Nephron (organoid): ENCODE measurements around the gene MGRN1.

Source experiments
- H3K27ac Mint-ChIP-seq, 3 experiments: 2 replicates each; pipeline ENCODE4 v1.8.0; 2020; ENCODE audit warnings: mixed read lengths in 3 of 3, mild to moderate bottlenecking in 2 of 3, moderate library complexity in 1 of 3
- H3K27me3 Mint-ChIP-seq: 2 replicates; pipeline ENCODE4 v1.8.0; 2021; ENCODE audit warnings: low read depth, mild to moderate bottlenecking, moderate library complexity, mixed read lengths
- H3K36me3 Mint-ChIP-seq: 2 replicates; pipeline ENCODE4 v1.8.0; 2020; ENCODE audit warnings: low read depth, mixed read lengths
- H3K4me1 Mint-ChIP-seq: 2 replicates; pipeline ENCODE4 v1.8.0; 2020; ENCODE audit warnings: mixed read lengths
- H3K4me3 Mint-ChIP-seq, 3 experiments: 2 replicates each; pipeline ENCODE4 v1.8.0; 2020; ENCODE audit warnings: mild to moderate bottlenecking in 3 of 3, mixed read lengths in 3 of 3, moderate library complexity in 2 of 3
- H3K9me3 Mint-ChIP-seq: 2 replicates; pipeline ENCODE4 v1.8.0; 2020; ENCODE audit warnings: mixed read lengths
- TF ChIP-seq, protein P1 (sequence below), 3 experiments: fragments of 200-600 bp; sonication (generic); IDR thresholded peaks; one replicate each; pipeline ENCODE4 v1.5.0; 2021; ENCODE audit warnings: antibody characterized with exemption in 3 of 3; ENCODE audit not compliant: unreplicated experiment in 3 of 3

MGRN1 gene

DNA sequence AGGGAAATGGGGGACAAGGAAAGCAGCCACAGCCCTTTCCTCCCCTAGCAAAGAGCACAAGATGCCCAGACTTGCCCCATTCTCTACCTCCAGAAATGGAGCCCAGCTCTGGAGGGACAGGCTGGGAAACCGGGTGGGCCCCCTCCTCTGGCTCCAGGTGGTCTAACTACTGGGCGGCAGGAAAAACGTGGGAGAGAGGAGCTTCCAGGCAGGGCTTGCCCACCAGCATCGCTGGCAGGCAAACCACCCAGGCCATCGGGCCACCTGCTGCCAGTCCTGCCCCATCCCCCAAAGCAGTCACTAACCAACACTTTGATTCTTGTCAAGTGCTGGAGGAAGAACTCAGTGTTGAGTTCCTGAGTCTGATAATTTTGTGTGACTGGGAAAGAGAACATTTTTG lies 93.8 kb downstream of the MGRN1 start:
- TF ChIP-seq, protein P1, sequence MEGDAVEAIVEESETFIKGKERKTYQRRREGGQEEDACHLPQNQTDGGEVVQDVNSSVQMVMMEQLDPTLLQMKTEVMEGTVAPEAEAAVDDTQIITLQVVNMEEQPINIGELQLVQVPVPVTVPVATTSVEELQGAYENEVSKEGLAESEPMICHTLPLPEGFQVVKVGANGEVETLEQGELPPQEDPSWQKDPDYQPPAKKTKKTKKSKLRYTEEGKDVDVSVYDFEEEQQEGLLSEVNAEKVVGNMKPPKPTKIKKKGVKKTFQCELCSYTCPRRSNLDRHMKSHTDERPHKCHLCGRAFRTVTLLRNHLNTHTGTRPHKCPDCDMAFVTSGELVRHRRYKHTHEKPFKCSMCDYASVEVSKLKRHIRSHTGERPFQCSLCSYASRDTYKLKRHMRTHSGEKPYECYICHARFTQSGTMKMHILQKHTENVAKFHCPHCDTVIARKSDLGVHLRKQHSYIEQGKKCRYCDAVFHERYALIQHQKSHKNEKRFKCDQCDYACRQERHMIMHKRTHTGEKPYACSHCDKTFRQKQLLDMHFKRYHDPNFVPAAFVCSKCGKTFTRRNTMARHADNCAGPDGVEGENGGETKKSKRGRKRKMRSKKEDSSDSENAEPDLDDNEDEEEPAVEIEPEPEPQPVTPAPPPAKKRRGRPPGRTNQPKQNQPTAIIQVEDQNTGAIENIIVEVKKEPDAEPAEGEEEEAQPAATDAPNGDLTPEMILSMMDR (IDR thresholded peaks at IDR 0.05; ENCODE audit: unreplicated experiment in 3 of 3) = no peak
- Mint-ChIP-seq H3K4me3 (no peak overlapping the region), H3K4me1 (no peaks in the 10 kb centered on the region), H3K9me3 (no peaks in the 10 kb centered on the region), H3K36me3 (peaks cover 33% of the 10 kb centered on the region), H3K27ac (no peak overlapping the region), H3K27me3 (no peaks in the 10 kb centered on the region)

DNA sequence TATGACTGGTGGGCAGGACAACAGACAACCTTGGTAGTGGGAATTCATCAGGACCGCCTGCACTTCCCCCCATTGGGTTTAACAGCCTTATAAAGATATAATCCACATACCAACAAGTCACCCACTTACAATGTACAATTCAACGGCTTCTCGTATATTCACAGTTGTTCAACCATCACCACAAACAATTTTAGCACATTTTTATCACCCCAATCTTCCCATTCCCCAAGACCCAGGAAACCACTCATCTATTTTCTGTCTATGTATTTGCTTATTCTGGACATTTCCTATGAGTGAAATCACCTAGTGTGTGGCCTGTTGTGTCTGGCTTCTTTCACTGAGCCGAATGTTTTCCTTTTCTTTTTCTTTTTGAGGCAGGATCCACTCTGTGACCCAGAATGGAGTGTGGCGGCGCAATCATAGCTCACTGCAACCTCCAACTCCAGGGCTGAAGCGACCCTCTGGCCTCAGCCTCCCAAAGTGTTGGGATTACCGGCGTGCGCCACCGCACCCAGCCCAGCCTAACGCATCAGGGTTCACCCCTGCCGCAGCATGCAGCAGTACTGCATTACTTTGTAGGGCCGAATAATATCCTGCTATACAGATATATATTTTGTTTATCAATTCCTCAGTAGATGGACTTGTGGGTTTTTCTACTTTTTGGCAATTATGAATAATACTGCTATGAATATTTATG lies 98.6 kb downstream of the MGRN1 start:
- H3K27ac Mint-ChIP-seq = no peak overlapping the region
- H3K9me3 Mint-ChIP-seq = no peaks in the 10 kb centered on the region
- H3K36me3 Mint-ChIP-seq = peaks cover 27% of the 10 kb centered on the region
- TF ChIP-seq, protein P1 (IDR thresholded peaks at IDR 0.05; ENCODE audit: unreplicated experiment in 3 of 3) = no peak
- no peak overlapping the region for H3K4me3 Mint-ChIP-seq
- H3K4me1 Mint-ChIP-seq = peaks cover 8% of the 10 kb centered on the region
- H3K27me3 Mint-ChIP-seq = no peaks in the 10 kb centered on the region

DNA sequence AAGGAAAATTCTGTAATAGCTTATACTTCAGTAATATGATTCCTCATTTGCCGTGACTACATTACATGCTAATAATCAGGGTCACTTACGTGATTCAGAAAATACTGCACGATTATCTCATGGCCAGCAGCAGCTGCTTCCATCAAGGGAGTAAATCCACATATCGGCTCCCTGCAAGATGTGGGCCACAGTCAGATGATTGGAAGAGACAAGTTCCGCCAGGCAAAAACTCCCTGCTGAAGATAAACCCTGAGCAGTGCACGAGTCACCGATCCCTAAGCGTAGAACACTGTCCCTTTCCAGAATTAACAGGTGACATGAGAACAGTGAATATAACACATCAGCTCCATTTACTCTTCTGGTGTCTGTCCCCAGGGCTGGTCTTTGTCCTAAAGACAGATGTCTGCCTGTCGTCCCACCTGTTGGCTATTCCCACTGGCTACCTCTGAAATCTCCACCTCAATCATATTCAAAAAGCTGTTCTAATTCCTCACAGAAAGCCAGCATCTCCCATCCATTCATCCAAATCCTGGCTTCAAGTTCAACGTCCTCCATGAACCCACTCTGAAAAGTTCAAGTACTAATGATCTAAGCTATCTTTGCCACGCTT lies 100.1 kb downstream of the MGRN1 start:
- TF ChIP-seq, protein P1 (IDR thresholded peaks at IDR 0.05; ENCODE audit: unreplicated experiment in 3 of 3) = no peak
- no peak overlapping the region for H3K4me3 Mint-ChIP-seq
- no peaks in the 10 kb centered on the region for H3K27me3 Mint-ChIP-seq
- peaks cover 31% of the 10 kb centered on the region for H3K36me3 Mint-ChIP-seq
- peaks cover 8% of the 10 kb centered on the region for H3K4me1 Mint-ChIP-seq
- H3K9me3 Mint-ChIP-seq = no peaks in the 10 kb centered on the region
- H3K27ac Mint-ChIP-seq = no peak overlapping the region

DNA sequence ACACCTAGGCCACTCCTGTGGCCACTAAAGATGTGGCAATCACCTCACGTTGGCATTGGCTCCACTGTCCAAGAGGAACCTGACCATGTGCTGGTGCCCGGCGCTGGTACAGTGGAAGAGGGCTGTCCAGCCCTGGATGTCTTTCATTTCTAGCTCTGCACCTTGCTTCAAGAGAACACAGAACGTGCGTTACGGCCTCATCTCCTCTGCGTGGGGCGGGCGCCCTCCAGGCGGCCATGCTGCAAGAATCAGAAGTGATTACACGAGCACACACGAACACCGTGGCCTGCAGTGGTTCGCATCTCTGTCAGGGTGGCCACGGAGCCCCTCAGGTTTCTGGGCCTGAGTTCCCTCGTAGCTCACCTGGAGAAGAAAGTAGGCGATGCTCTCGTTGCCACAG lies 102.0 kb downstream of the MGRN1 start:
- H3K4me3 Mint-ChIP-seq = no peak overlapping the region
- TF ChIP-seq, protein P1 (IDR thresholded peaks at IDR 0.05; ENCODE audit: unreplicated experiment in 3 of 3) = no peak
- no peak overlapping the region for H3K27ac Mint-ChIP-seq
- no peaks in the 10 kb centered on the region for H3K9me3 Mint-ChIP-seq
- peaks cover 40% of the 10 kb centered on the region for H3K36me3 Mint-ChIP-seq
- no peaks in the 10 kb centered on the region for H3K27me3 Mint-ChIP-seq
- peaks cover 8% of the 10 kb centered on the region for H3K4me1 Mint-ChIP-seq

DNA sequence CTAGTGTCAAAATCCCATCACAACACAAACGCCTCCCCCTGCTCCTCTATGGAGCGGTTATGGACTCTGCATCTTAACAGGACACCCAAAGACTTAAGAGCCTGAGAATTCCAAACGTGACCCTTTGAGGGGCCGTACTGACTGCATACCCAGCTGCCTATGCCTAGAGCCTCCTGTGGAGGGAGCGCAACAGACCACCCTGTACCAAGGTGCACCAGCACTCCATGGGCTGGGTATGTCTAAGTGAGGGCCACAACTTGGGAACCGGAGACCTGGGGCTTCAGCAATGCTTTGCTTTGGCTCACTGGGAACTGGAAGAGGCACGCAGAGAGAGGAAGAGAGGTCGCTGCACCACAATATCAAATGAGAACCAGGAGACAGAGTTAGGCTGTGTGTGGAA lies 104.0 kb downstream of the MGRN1 start:
- Mint-ChIP-seq H3K4me1 (peaks cover 18% of the 10 kb centered on the region), H3K27me3 (no peaks in the 10 kb centered on the region), H3K9me3 (no peaks in the 10 kb centered on the region), H3K4me3 (no peak overlapping the region), H3K36me3 (peaks cover 33% of the 10 kb centered on the region), H3K27ac (no peak overlapping the region)
- TF ChIP-seq, protein P1 (IDR thresholded peaks at IDR 0.05; ENCODE audit: unreplicated experiment in 3 of 3) = no peak

DNA sequence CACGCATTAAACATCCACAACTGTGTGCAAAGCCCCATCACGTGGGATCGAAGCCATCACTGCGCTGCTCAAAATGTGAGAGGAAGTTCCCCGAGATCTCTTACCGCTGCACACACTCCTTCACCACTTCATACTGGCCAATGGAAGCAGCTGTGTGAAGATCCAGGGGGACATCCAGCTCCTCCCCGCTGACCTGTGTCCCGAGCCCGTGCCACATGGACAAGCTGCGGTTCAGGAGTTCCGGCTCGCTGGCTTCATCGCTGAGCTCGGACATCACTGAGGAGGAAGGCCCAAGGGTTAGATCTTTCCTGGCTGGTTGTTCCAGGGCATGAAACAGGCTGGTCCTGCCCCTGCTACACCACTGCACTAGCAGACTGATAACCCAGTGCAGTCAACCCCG lies 105.2 kb downstream of the MGRN1 start:
- Mint-ChIP-seq H3K36me3 (peaks cover 31% of the 10 kb centered on the region), H3K27ac (no peak overlapping the region), H3K9me3 (no peaks in the 10 kb centered on the region), H3K27me3 (no peaks in the 10 kb centered on the region), H3K4me1 (peaks cover 14% of the 10 kb centered on the region), H3K4me3 (peak overlapping the region in 1 of 3 experiments; percentile 28)
- TF ChIP-seq, protein P1 (IDR thresholded peaks at IDR 0.05; ENCODE audit: unreplicated experiment in 3 of 3) = no peak
